ENCODE measurements around the gene KDELR1. TPM values are rescaled to one million over a fixed set of nuclear protein-coding genes. Genes with fewer than 3 reads are reported as not detected.
"Not testable (repeated sequence)": the region's sequence is repeated elsewhere in the genome, so short reads cannot be mapped to it uniquely, and the experiment has no call there.

The KDELR1 gene
- total RNA-seq, 4 donors from 2014 or later: 63.5 to 87.4 (median 70.2) TPM

GRCh38 chr19:48394331-48395169 lies 3.2 kb upstream of the KDELR1 start:
- Histone ChIP-seq H3K9me3 (no peaks in the 10 kb centered on the region), H3K27ac (no peak overlapping the region), H3K4me3 (peak overlapping the region in 1 of 4 donors; percentile 32), H3K27me3 (peaks cover 9 to 68% (median 30%) of the 10 kb centered on the region in 4 donors), H3K36me3 (peaks cover 0 to 1% (median 0%) of the 10 kb centered on the region in 3 donors), H3K4me1 (peaks cover 24 to 68% (median 29%) of the 10 kb centered on the region in 3 donors)
- no peak for DNase-seq
- WGBS, 2 donors: 2 to 3% methylated on average over 17 to 18 of the region's 38 CpGs
- no peak for TF ChIP-seq POLR2A (IDR thresholded peaks at IDR 0.05)
- TF ChIP-seq, protein P1, sequence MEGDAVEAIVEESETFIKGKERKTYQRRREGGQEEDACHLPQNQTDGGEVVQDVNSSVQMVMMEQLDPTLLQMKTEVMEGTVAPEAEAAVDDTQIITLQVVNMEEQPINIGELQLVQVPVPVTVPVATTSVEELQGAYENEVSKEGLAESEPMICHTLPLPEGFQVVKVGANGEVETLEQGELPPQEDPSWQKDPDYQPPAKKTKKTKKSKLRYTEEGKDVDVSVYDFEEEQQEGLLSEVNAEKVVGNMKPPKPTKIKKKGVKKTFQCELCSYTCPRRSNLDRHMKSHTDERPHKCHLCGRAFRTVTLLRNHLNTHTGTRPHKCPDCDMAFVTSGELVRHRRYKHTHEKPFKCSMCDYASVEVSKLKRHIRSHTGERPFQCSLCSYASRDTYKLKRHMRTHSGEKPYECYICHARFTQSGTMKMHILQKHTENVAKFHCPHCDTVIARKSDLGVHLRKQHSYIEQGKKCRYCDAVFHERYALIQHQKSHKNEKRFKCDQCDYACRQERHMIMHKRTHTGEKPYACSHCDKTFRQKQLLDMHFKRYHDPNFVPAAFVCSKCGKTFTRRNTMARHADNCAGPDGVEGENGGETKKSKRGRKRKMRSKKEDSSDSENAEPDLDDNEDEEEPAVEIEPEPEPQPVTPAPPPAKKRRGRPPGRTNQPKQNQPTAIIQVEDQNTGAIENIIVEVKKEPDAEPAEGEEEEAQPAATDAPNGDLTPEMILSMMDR (IDR thresholded peaks at IDR 0.05): no peak
- intact Hi-C loops (cut with DNase I): no loop called here

DNA sequence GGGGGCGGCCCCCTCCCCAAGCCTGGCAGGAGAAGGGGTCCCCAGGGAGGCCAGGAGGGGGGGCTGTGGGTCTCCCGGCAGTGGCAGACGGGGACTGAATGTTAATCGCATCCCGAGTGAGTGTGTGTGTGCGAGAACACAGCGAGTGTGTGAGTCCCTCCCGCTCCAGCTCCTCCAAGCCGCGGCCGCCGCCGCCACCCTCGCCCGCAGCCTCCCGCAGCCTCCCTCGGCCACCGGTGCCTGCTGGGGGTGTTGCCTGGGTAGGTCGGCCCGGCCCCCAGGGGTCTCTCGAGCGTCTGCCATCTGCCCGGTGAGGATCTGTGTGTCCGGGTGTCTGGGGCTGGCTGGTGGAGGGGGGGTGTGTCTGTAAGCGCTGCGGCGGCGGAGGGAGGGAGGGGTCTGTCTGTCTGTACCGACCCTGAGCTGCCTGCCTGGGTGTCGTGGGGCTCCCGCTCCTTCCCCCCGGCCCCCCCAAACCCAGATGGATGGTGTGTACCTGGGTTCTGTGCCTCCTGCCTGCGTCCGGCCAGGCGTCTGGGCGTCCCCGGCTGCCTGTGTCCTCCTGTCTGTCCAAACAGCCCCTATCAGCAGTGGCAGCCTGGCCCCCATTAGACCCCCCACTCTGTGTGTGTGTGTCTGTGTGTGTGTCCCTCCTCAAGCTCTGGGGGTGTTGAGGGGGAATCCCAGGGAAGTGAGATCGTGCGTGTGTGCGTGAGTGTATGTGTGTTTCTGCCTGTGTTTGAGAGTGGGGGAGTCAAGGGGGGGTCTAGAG lies 2.4 kb upstream of the KDELR1 start, which contains the start of gene GRIN2D:
Gene GRIN2D, plus strand, starts transcription at position 110 of the 772 bp plus-strand sequence. CDS start 4,725 bp downstream, outside the sequence.
- intact Hi-C loops (cut with DNase I): no loop called here
- H3K27me3 ChIP-seq: peaks cover 9 to 66% (median 30%) of the 10 kb centered on the region in 4 donors
- peaks cover 0 to 9% (median 0%) of the 10 kb centered on the region in 3 donors for H3K36me3 ChIP-seq
- H3K4me3 ChIP-seq: peak within 1 kb of the TSS in 2 of 4 donors; percentile 16 to 46
- peaks cover 24 to 71% (median 29%) of the 10 kb centered on the region in 3 donors for H3K4me1 ChIP-seq
- 0 to 5% methylated on average over 4 of the region's 40 CpGs for WGBS, 2 donors
- no peak for TF ChIP-seq POLR2A (IDR thresholded peaks at IDR 0.05)
- TF ChIP-seq, protein P1 (IDR thresholded peaks at IDR 0.05): no peak
- no peak within 1 kb of the TSS for H3K27ac ChIP-seq
- no peak for DNase-seq
- H3K9me3 ChIP-seq: no peaks in the 10 kb centered on the region

GRCh38 chr19:48392860-48393558 lies 1.7 kb upstream of the KDELR1 start:
- Histone ChIP-seq H3K27ac (no peak overlapping the region), H3K27me3 (peaks cover 9 to 60% (median 30%) of the 10 kb centered on the region in 4 donors), H3K4me3 (no peak overlapping the region), H3K4me1 (peaks cover 24 to 65% (median 27%) of the 10 kb centered on the region in 3 donors), H3K9me3 (no peaks in the 10 kb centered on the region), H3K36me3 (peaks cover 0 to 17% (median 3%) of the 10 kb centered on the region in 3 donors)
- no peak for DNase-seq
- no peak for TF ChIP-seq POLR2A (IDR thresholded peaks at IDR 0.05)
- TF ChIP-seq, protein P1 (IDR thresholded peaks at IDR 0.05): no peak
- WGBS, 2 donors: 72 to 75% methylated on average over 2 to 11 of the region's 15 CpGs
- intact Hi-C loops (cut with DNase I): no loop called here

GRCh38 chr19:48392006-48392344 lies 624 bp upstream of the KDELR1 start:
- Histone ChIP-seq H3K4me1 (peaks cover 17 to 54% (median 25%) of the 10 kb centered on the region in 3 donors), H3K36me3 (peaks cover 4 to 27% (median 12%) of the 10 kb centered on the region in 3 donors), H3K27me3 (peaks cover 9 to 50% (median 29%) of the 10 kb centered on the region in 4 donors)
- H3K27ac ChIP-seq; intact Hi-C loops (cut with DNase I); DNase-seq; H3K9me3 ChIP-seq; H3K4me3 ChIP-seq: not testable (repeated sequence)
- WGBS, 2 donors: no CpG with 5 or more reads among the region's 1 CpG

Measured in esophagus squamous epithelium (tissue), 5 donors.